ENCODE data around the gene OTOP1.
"Not testable (repeated sequence)": the region's sequence is repeated elsewhere in the genome, so short reads cannot be mapped to it uniquely, and the experiment has no call there.

DNA sequence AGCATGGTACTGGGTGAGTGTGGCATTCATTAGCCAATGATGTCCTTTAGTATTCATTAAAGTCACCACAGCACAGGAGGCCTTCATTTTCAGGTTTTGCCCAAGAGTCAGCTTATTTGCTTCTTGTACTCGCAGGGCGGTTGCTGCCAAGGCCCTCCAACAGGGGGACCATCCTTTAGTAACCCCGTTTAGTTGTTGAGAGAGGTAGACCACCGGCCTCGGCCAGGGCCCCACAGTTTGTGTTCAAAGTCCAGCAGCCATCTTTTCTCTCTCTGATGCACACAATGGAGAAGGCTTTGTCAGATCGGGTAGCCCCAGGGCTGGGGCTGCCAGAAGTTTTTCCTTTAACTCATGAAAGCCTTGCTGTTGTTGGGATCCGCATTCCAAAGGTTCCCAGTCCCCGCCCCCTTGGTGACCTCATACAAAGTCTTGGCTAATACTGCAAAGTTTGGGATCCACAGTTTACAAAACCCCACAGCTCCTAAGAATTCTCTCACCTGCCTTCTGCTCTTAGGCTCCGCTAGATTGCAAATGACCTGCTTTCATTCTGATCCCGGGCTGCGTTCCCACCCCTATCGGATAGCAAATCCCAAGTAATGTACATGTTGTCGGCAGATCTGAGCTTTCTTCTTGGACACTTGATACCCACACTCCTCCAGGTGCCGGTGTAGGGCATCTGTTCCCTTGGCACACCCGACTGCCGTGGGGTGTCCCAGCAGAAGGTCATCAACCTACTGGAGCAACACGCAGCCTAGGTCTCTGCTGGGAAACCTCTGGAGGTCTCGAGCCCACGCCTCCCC is 58.5 kb downstream of the OTOP1 start:
- not testable (repeated sequence) for TF ChIP-seq CTCF, POLR2AphosphoS5, EP300, POLR2A (IDR thresholded peaks at IDR 0.05)

Data from sigmoid colon (tissue), 4 donors.